Tibial nerve (tissue), 4 donors: ENCODE data around the gene POLR2M. TPM values are rescaled to one million over a fixed set of nuclear protein-coding genes. Genes with fewer than 3 reads are reported as not detected.

Source experiments
- DNase-seq, 2 donors: peaks; one replicate each; pipeline ENCODE4 v3.0.0-alpha.2; 2019; ENCODE audit warnings: low spot score in 2 of 2
- H3K27ac ChIP-seq, 4 donors: fragments of 200-600 bp; sonication (generic) in 3 of 4; one replicate each; pipeline ENCODE4 v1.5.1; 2017 to 2019; ENCODE audit warnings: mild to moderate bottlenecking in 1 of 4
- H3K27me3 ChIP-seq, 2 donors: fragments of 200-600 bp; sonication (generic) in 1 of 2; one replicate each; pipeline versions ENCODE4 v1.5.1 to v1.6.0; 2017 to 2019
- H3K36me3 ChIP-seq, 3 donors: fragments of 200-600 bp; sonication (generic); one replicate each; pipeline ENCODE4 v1.5.1; 2018 to 2019
- H3K4me1 ChIP-seq, 4 donors: fragments of 200-600 bp; sonication (generic) in 3 of 4; one replicate each; pipeline ENCODE4 v1.5.1; 2017 to 2019
- H3K4me3 ChIP-seq, 4 donors: fragments of 200-600 bp; sonication (generic) in 3 of 4; one replicate each; pipeline ENCODE4 v1.5.1; 2017 to 2019; ENCODE audit warnings: mild to moderate bottlenecking in 1 of 4, moderate library complexity in 1 of 4
- H3K9me3 ChIP-seq, 4 donors: fragments of 200-600 bp; sonication (generic) in 3 of 4; one replicate each; pipeline ENCODE4 v1.5.1; 2017 to 2019
- EP300 ChIP-seq, 2 donors: sonication (generic); formaldehyde crosslinking; IDR thresholded peaks; one replicate each; pipeline ENCODE4 v1.6.1; 2017; ENCODE audit warnings: antibody characterized with exemption in 2 of 2, mild to moderate bottlenecking in 1 of 2
- POLR2A ChIP-seq, 2 donors: fragments of 450-650 bp; IDR thresholded peaks; one replicate each; pipeline ENCODE4 v1.6.1; 2017; ENCODE audit warnings: antibody characterized with exemption in 2 of 2, mild to moderate bottlenecking in 2 of 2, moderate library complexity in 2 of 2
- WGBS, 2 donors: methylation state at CpG; one replicate each; pipeline ENCODE4 v1.1.5; 2018; 5-methylcytosine and 5-hydroxymethylcytosine counted together
- total RNA-seq, 4 donors: library from RNA; depleted of rRNA; stranded (reverse); fragments of >200 nt; gene quantifications; one replicate each; pipeline ENCODE4 v1.1.0, GENCODE V29; 2016
- TF ChIP-seq, protein P1 (sequence below), 5 experiments: fragments of 200-600 bp in 3 of 5; fragments of 450-650 bp in 2 of 5; sonication (generic) in 3 of 5; IDR thresholded peaks; one replicate each; pipeline ENCODE4 v1.5.1; 2016 to 2019; ENCODE audit warnings: antibody characterized with exemption in 5 of 5, mild to moderate bottlenecking in 3 of 5, moderate library complexity in 2 of 5

POLR2M gene
- total RNA-seq, 4 donors from 2014 or later: 32.7 to 643 (median 56.4) TPM

DNA sequence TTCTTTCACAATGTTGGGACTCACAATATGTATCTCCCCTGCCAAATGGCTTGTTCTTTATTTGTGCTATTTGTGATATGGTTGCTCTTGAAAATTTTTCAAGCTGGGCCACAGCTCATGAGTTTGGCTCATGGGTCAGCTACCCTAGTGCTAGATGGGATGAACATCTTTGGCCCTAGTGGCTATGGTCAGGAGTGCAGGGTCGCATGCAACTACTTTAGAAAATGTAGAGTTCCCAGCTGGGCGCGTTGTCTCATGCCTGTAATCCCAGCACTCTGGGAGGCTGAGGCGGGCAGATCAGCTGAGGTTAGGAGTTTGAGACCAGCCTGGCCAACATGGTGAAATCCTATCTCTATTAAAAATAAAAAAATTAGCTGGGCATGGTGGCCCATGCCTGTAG lies 55.8 kb downstream of the POLR2M start:
- TF ChIP-seq EP300 (IDR thresholded peaks at IDR 0.05) (no peak), POLR2A (IDR thresholded peaks at IDR 0.05) (no peak)
- TF ChIP-seq, protein P1, sequence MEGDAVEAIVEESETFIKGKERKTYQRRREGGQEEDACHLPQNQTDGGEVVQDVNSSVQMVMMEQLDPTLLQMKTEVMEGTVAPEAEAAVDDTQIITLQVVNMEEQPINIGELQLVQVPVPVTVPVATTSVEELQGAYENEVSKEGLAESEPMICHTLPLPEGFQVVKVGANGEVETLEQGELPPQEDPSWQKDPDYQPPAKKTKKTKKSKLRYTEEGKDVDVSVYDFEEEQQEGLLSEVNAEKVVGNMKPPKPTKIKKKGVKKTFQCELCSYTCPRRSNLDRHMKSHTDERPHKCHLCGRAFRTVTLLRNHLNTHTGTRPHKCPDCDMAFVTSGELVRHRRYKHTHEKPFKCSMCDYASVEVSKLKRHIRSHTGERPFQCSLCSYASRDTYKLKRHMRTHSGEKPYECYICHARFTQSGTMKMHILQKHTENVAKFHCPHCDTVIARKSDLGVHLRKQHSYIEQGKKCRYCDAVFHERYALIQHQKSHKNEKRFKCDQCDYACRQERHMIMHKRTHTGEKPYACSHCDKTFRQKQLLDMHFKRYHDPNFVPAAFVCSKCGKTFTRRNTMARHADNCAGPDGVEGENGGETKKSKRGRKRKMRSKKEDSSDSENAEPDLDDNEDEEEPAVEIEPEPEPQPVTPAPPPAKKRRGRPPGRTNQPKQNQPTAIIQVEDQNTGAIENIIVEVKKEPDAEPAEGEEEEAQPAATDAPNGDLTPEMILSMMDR (IDR thresholded peaks at IDR 0.05): no peak
- WGBS, 2 donors: 93 to 98% methylated on average over 4 of the region's 4 CpGs
- no peak overlapping the region for H3K27ac ChIP-seq
- no peak for DNase-seq
- H3K36me3 ChIP-seq: no peaks in the 10 kb centered on the region
- H3K4me1 ChIP-seq: no peaks in the 10 kb centered on the region
- H3K4me3 ChIP-seq: no peak overlapping the region
- no peaks in the 10 kb centered on the region for H3K27me3 ChIP-seq
- H3K9me3 ChIP-seq: no peaks in the 10 kb centered on the region

GRCh38 chr15:57763176-57763964 lies 56.9 kb downstream of the POLR2M start:
- no peak for DNase-seq
- no peaks in the 10 kb centered on the region for H3K27me3 ChIP-seq
- no peaks in the 10 kb centered on the region for H3K9me3 ChIP-seq
- H3K4me3 ChIP-seq: no peak overlapping the region
- no peaks in the 10 kb centered on the region for H3K36me3 ChIP-seq
- H3K4me1 ChIP-seq: no peaks in the 10 kb centered on the region
- 92 to 95% methylated on average over 5 of the region's 5 CpGs for whole genome bisulfite sequencing, 2 donors
- no peak overlapping the region for H3K27ac ChIP-seq
- TF ChIP-seq POLR2A (IDR thresholded peaks at IDR 0.05) (no peak), EP300 (IDR thresholded peaks at IDR 0.05) (no peak)
- TF ChIP-seq, protein P1 (IDR thresholded peaks at IDR 0.05): no peak

Other genes with a start within 250 kb of the POLR2M start
- gene MYZAP, start 114.8 kb upstream of the POLR2M start, total RNA-seq: 1 to 10 TPM in 3 of 4 donors, under 1 TPM in 1; 0.98 to 9.3 (median 2.7) TPM